ENCODE results near the gene TTF1. TPM values are rescaled to one million over a fixed set of nuclear protein-coding genes. Genes with fewer than 3 reads are reported as not detected.
A peak's percentile ranks its signal among the peaks of the same experiment; 100 is the strongest.

Gene TTF1, protein sequence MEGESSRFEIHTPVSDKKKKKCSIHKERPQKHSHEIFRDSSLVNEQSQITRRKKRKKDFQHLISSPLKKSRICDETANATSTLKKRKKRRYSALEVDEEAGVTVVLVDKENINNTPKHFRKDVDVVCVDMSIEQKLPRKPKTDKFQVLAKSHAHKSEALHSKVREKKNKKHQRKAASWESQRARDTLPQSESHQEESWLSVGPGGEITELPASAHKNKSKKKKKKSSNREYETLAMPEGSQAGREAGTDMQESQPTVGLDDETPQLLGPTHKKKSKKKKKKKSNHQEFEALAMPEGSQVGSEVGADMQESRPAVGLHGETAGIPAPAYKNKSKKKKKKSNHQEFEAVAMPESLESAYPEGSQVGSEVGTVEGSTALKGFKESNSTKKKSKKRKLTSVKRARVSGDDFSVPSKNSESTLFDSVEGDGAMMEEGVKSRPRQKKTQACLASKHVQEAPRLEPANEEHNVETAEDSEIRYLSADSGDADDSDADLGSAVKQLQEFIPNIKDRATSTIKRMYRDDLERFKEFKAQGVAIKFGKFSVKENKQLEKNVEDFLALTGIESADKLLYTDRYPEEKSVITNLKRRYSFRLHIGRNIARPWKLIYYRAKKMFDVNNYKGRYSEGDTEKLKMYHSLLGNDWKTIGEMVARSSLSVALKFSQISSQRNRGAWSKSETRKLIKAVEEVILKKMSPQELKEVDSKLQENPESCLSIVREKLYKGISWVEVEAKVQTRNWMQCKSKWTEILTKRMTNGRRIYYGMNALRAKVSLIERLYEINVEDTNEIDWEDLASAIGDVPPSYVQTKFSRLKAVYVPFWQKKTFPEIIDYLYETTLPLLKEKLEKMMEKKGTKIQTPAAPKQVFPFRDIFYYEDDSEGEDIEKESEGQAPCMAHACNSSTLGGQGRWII
- 10 to 100 TPM in 2 of 4 donors, 1 to 10 TPM in 2; 6.4 to 14.2 (median 9.4) TPM for total RNA-seq

DNA sequence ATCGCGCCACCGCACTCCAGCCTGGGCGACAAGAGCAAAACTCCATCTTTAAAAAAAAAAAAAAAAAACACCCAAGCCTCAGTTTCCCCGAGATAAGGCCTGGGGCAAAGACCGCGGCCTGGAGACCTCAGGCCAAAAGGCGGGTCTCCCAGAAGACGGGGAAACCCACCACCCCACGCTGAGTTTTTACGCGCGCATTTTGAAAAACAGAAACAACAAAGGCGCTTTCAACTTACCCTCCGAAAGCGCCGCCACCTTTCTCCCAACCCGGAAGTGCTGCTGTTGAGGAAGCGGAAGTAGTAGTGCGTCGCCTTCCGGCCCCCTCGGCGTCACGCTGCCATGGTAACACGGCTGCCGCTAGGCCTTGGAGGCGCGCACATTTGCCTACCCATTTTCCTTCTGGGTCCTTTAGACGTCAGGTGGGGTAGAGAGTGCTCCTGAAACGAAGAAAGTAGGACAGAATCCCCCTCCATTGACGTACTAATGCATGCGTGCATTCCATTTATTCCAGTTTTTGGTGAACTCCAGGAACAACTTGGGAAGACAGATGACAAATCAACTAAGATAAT is at the start of gene TTF1:
TTF1 (minus strand) TSS at position 287 of the 569 bp plus-strand sequence. CDS start 4,019 bp downstream, outside the sequence.
- peaks cover 19 to 46% (median 24%) of the 10 kb centered on the region in 4 donors for H3K4me1 ChIP-seq
- H3K27me3 ChIP-seq, result peaks cover 27% of the 10 kb centered on the region
- intact Hi-C loops (cut with DNase I; ENCODE audit: low total_unique reads), result no loop called here
- H3K27ac ChIP-seq, result peak within 1 kb of the TSS; percentile 44 to 79 (median 66)
- WGBS, 2 donors (ENCODE audit: low coverage in 1 of 2), result 1% methylated on average over 24 to 30 of the region's 33 CpGs
- H3K9me3 ChIP-seq, result no peaks in the 10 kb centered on the region
- TF ChIP-seq, protein P1, sequence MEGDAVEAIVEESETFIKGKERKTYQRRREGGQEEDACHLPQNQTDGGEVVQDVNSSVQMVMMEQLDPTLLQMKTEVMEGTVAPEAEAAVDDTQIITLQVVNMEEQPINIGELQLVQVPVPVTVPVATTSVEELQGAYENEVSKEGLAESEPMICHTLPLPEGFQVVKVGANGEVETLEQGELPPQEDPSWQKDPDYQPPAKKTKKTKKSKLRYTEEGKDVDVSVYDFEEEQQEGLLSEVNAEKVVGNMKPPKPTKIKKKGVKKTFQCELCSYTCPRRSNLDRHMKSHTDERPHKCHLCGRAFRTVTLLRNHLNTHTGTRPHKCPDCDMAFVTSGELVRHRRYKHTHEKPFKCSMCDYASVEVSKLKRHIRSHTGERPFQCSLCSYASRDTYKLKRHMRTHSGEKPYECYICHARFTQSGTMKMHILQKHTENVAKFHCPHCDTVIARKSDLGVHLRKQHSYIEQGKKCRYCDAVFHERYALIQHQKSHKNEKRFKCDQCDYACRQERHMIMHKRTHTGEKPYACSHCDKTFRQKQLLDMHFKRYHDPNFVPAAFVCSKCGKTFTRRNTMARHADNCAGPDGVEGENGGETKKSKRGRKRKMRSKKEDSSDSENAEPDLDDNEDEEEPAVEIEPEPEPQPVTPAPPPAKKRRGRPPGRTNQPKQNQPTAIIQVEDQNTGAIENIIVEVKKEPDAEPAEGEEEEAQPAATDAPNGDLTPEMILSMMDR (IDR thresholded peaks at IDR 0.05), result no peak
- TF ChIP-seq EP300 (IDR thresholded peaks at IDR 0.05; ENCODE audit: low read depth) (no peak), POLR2AphosphoS5 (IDR thresholded peaks at IDR 0.05) (peak; percentile 14 to 75 (median 70)), POLR2A (IDR thresholded peaks at IDR 0.05) (no peak)
- peaks cover 0 to 8% (median 0%) of the 10 kb centered on the region in 4 donors for H3K36me3 ChIP-seq
- DNase-seq, result peak; percentile 93
- in situ Hi-C loops (cut with MboI; ENCODE audit: low pct_ligation_motif_present in 1 of 4, low pct_unique_long_range_greater_than_20kb in 1 of 4, low sequenced_read_pairs in 3 of 4), result loop anchor here in 2 of 4 donors (25.0 kb wide), 1 partner anchor 406 kb away; no protein-coding TSS in a partner anchor
- peak within 1 kb of the TSS; percentile 61 to 94 (median 74) for H3K4me3 ChIP-seq

DNA sequence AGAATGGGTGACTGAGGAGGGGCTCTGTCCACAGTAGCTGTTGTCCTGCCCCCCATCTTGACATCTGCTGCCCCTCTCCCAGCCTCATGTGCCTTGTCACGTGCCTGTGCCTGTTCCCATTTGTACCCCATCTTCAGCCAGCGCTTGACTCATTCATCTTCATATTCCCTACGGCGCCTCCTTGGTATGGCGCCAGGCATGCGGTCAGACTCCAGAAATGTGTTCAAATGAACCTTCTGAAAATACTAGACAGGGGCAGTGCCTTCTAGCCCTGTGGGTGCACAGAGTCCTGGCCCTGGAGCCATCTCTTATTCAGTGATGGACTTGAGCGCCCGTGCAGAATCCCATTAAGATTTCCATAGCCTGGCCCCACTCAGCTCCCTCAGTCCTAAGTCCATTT is 49.6 kb upstream of the TTF1 start:
- WGBS, 2 donors (ENCODE audit: low coverage in 1 of 2), result 80 to 100% methylated on average over 1 to 8 of the region's 8 CpGs
- no peak overlapping the region for H3K4me3 ChIP-seq

DNA sequence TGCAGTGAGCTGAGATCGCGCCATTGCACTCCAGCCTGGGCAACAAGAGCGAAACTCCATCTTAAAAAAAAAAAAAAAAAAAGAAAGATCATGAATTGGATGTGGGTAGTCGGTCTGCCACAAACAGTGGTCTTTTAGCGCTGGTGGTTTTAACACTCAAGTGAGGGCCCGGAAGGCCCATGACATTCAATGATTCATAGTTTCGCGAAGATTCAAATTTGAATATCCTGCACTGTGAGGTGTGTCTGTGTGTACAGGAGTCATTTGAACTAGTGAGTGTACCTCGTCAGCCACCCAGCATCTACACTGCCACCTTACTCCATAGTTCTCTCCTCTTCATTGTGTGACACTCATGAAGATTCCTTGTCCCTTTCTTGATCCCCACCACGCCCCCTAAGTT is 44.6 kb upstream of the TTF1 start:
- intact Hi-C loops (cut with DNase I; ENCODE audit: low total_unique reads), result no loop called here
- H3K9me3 ChIP-seq, result no peaks in the 10 kb centered on the region
- H3K36me3 ChIP-seq, result no peaks in the 10 kb centered on the region
- H3K27ac ChIP-seq, result no peak overlapping the region
- no peak for DNase-seq
- no peak overlapping the region for H3K4me3 ChIP-seq
- WGBS, 2 donors (ENCODE audit: low coverage in 1 of 2), result 76 to 77% methylated on average over 8 to 10 of the region's 10 CpGs
- in situ Hi-C loops (cut with MboI; ENCODE audit: low pct_ligation_motif_present in 1 of 4, low pct_unique_long_range_greater_than_20kb in 1 of 4, low sequenced_read_pairs in 3 of 4), result no loop called here
- no peaks in the 10 kb centered on the region for H3K4me1 ChIP-seq
- no peak for TF ChIP-seq POLR2AphosphoS5 (IDR thresholded peaks at IDR 0.05)
- no peak for TF ChIP-seq POLR2A (IDR thresholded peaks at IDR 0.05)
- TF ChIP-seq, protein P1 (IDR thresholded peaks at IDR 0.05), result no peak
- peaks cover 16% of the 10 kb centered on the region for H3K27me3 ChIP-seq

More for the DNA sequence above, 49.6 kb upstream of the TTF1 start:
- DNase-seq, result no peak
- no peaks in the 10 kb centered on the region for H3K9me3 ChIP-seq
- intact Hi-C loops (cut with DNase I; ENCODE audit: low total_unique reads), result no loop called here
- TF ChIP-seq, protein P1 (IDR thresholded peaks at IDR 0.05), result no peak
- no peak for TF ChIP-seq POLR2AphosphoS5 (IDR thresholded peaks at IDR 0.05)
- no peak for TF ChIP-seq POLR2A (IDR thresholded peaks at IDR 0.05)
- TF ChIP-seq EP300 (IDR thresholded peaks at IDR 0.05; ENCODE audit: low read depth), result no peak
- H3K27me3 ChIP-seq, result peaks cover 36% of the 10 kb centered on the region
- in situ Hi-C loops (cut with MboI; ENCODE audit: low pct_ligation_motif_present in 1 of 4, low pct_unique_long_range_greater_than_20kb in 1 of 4, low sequenced_read_pairs in 3 of 4), result no loop called here
- H3K27ac ChIP-seq, result no peak overlapping the region
- no peaks in the 10 kb centered on the region for H3K36me3 ChIP-seq
- no peaks in the 10 kb centered on the region for H3K4me1 ChIP-seq
